HG03108 (cell line): ENCODE results near the gene ANKRD13D.
A peak's percentile ranks its signal among the peaks of the same experiment; 100 is the strongest.

Experiments used
- ATAC-seq: cut with Tn5 transposase; IDR thresholded peaks from one replicate; pipeline ENCODE4 v1.9.1; 2021; ENCODE audit warnings: moderate library complexity; ENCODE audit not compliant: unreplicated experiment

ANKRD13D gene

DNA sequence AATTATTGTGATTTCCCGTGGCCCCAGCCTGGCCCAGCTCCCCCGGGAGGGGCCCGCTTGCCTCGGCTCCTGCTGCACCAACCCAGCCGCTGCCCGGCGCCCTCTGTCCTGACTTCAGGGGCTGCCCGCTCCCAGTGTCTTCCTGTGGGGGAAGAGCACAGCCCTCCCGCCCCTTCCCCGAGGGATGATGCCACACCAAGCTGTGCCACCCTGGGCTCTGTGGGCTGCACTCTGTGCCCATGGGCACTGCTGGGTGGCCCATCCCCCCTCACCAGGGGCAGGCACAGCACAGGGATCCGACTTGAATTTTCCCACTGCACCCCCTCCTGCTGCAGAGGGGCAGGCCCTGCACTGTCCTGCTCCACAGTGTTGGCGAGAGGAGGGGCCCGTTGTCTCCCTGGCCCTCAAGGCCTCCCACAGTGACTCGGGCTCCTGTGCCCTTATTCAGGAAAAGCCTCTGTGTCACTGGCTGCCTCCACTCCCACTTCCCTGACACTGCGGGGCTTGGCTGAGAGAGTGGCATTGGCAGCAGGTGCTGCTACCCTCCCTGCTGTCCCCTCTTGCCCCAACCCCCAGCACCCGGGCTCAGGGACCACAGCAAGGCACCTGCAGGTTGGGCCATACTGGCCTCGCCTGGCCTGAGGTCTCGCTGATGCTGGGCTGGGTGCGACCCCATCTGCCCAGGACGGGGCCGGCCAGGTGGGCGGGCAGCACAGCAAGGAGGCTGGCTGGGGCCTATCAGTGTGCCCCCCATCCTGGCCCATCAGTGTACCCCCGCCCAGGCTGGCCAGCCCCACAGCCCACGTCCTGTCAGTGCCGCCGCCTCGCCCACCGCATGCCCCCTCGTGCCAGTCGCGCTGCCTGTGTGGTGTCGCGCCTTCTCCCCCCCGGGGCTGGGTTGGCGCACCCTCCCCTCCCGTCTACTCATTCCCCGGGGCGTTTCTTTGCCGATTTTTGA is 3.3 kb upstream of the ANKRD13D start:
- ATAC-seq: no peak

DNA sequence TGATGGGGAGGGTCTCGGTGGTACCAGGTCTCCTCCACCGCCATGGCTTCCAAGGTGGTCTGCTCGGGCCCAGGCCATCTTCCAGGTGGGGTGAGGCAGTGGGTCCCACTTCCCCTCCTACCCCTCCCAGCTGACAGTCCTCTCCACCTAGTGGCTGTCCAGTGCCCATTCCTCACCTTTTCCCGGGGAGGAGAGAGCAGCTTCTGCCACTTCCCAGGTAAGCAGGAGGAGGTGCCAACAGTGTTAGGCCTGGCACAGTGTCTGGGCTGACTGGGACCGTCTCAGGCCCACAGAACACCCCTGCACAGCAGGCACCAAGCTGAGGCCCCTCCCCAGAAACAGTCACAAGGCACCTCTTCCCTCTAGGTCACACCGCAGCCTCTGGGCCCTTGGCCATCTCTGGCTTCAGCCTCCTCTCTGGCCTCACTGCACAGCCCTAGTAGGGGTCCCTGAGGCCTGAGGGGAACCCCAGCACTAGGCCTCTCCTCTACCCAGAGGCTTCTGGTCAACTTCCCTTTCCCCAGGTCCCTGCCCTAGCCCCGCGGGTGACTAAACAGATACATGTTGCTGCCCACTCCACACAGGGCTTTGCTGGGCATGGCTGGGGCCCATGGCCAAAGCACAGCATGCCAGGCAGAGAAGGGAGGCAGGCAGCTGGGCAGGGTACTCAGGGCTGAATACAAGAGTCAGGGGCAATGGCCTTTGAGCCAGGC is 2.3 kb upstream of the ANKRD13D start:
- no peak for ATAC-seq

DNA sequence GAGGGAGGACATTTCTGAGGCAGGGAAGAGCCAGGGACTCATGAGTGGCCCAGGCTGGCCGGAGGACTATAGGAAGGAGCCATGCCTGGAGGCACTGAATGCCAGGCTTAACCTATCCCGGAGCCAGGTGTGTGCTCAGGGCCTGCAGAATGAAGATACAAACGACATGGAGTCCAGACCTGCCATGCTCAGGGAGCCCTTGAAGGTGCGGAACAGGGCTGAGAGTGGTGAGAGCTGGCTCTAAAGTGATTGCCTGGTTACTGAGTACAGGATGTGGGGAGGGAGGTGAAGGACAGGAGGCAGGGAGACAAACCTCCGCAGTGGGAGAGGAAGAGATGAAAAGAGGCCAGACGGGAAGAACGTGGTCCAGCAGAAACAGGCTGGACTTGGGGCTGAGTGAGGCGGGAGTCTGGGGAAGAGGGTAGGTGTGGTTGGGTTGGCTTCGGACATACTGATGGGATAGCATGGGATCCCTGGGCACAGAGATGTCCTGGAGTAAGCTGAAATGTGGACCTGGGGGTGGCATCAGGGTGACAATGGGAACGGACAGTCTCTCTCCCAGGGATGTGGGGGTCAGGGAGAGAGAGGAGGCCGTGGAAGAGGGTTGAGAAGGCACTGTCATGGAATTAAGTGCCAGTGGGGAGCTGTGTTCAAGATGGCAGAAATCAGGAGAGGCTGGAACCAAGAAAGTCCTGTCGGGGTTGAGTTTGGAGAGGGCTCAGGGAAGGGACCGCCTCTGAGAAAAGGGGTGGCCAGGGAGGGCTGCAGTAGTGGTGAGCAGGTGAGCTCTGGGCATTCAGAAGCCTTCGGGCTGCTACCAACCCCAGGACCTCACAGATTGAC is 1.5 kb upstream of the ANKRD13D start:
- no peak for ATAC-seq

DNA sequence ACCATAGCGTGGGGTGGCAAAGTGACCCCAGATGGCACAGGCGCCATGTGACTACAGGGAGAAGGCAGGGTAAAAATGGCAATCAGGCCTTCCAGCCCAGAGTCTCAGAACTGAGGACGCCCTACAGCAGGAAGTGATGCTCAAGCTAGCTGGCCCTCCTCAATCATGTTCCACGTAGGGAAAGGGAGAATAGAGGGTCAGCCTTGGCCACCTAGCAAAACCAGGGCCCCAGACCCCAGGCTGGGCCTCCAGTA is 978 bp upstream of the ANKRD13D start:
- no peak for ATAC-seq

DNA sequence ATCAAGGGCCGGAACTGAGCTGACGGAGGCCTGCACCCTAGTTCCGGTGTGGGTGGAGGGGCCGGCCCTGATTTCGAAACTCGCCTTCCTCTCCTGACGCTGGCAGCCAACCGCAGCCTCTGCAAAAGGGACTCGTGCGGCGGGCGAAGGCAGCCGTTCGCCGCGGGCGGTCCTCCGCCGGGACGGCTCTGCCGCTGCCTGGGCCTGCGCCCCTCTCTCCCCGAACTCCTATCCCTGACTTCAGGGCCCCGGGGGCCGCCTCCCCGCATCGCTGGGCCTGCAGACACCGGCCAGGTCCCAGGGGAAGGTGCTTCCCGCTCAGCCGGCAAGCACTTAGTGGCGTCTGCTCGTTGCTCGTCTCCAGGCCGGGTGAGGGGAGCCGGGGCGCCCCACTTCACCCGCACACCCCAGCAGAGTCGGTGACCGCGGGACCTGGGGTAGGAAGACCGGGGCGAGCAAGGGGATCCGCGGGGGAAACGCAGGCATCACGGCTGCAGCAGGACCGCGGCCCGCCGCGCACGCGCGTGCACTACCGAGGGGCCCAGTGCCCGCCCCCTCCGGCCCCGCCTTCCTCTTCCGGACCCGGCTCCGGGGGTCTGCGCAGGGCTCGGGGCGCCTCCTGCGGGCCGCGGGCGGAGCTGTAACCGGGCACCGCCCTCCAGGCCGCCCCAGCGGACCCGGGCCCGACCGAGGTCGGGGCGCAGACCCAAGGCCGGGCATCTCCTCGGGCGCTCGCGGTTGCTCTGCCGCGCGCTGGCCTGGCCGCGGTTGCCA is 464 bp upstream of the ANKRD13D start:
- peak; percentile 59 for ATAC-seq

DNA sequence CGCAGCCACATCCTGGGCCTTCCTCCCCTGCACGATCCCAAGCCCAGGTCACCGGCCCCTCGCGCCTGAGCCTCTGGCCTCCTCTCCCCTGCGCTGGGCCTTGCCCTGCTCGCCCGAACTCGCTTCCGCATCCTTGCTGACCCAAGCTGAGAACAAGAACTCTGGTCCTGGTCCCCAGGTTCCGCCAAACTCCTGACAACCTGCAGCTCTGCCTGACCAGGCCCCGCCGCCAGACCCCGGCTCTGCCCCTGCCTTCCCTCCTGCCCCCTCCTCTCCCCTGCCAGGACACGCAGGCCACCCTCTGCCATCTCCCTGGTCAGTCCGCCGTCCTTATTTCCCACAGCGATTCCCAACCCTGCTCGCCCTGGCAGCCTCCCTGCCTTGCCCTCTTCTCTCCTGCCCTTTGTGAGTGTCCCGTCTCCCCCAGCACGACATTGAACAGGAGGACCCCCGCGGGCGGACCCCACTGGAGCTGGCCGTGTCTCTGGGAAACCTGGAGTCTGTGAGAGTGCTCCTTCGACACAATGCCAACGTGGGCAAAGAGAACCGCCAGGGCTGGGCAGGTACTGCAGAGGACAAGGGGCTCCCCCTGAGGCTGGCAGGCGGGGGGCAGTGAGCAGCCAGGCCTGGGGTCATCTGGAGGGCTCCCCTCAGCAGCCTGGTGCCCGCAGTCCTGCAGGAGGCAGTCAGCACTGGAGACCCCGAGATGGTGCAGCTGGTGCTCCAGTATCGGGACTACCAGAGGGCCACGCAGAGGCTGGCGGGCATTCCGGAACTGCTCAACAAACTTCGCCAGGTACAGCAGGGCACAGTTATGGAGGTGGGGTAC is 762 bp downstream of the ANKRD13D start:
- ATAC-seq: no peak

DNA sequence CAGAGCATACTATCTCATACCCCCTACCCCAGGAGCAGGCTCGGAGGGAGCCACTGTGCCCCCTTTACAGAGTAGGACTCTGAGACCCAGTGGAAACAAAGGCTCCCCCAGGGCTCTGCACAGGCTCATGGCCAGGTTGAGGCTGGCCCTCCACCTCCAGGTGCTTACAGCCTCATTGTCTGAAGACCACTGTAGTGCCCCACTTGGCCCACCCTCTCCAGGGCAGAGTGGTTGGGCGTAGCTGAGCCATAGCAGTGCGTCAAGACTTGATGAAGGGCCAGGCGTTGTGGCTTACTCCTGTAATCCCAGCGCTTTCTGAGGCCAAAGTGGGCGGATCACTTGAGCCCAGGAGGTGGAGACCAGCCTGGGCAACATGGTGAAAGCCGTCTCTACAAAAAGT is 1.7 kb downstream of the ANKRD13D start:
- ATAC-seq: no peak

DNA sequence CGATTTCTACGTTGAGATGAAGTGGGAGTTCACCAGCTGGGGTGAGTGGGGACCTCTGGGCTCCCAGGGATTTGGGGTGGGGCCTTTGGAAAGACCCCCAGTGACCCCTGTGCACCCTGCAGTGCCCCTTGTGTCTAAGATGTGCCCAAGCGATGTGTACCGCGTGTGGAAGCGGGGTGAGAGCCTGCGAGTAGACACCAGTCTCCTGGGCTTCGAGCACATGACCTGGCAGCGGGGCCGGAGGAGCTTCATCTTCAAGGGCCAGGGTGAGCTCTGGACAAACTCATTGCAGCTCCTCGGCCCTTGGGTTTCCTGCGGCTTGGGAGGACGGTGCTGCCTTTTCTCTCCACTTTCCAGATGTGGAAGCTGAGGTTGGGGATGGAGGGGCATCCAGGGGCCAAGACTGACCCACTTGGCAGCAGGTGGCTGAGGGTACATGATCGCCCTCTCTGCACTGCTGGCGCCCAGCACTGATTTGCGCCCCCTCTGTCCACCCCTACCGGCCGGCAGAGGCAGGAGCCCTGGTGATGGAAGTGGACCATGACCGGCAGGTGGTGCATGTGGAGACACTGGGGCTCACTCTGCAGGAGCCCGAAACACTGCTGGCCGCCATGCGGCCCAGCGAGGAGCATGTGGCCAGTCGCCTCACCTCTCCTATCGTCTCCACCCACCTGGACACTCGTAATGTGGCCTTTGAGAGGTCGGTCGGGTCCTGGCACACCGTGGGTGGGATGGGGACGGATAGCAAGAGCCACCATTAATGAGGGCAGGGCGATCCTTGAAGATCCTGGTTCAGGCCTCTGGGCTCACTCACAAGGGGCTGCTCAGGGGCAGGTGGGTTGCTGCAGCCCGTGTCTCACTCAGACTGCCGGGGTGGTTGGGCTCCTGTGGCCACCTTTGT is 2.6 kb downstream of the ANKRD13D start:
- no peak for ATAC-seq

DNA sequence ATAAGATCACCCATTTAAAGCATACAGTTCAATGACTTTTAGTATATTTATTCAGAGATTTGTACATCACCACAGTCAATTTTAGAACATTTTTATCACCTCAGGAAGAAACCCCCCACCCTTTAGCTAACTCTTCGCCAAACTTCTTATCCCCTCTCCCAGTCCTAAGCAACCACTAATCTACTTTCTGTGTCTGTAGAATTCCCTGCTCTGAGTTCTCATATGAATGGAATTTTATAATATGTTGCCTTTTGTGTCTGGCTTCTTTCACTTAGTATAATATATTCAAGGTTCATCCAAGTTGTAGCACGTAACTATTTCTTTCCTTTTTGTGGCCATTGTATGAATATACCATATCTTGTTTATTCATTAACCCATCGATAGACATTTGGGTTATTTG is 3.6 kb downstream of the ANKRD13D start:
- no peak for ATAC-seq

DNA sequence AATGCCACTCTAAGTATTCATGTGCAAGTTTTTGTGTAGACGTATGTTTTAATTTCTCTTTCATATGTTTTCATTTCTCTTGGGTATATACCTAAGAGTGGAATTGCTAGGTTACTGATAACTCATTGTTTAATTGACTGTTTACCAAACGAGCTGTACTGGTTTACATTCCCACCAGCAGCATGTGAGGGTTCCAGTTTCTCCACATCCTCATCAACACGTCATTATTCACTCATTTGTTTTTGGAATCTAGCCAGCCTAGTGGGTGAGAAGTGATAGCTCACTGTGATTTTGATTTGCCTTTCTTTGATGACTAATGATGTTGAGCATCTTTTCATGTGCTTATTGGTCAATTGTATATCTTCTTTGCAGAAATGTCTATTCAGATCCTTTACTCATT is 4.0 kb downstream of the ANKRD13D start:
- no peak for ATAC-seq

DNA sequence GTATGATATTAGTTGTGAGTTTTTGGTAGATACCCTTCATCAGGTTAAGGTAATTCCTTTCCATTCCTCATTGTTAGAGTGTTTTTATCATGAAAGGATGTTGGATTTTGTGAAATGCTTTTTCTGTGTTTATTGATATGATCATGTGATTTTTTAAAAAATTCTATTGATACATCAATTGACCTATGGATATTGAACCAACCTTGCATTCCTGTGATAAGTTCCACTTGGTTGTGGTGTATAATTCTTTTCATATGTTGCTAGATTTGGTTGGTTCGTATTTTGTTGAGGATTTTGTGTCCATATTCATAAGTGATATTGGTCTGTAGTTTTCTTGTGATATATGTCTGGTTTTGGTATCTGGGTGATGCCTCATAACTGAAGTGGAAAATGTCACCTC is 6.7 kb downstream of the ANKRD13D start:
- no peak for ATAC-seq

DNA sequence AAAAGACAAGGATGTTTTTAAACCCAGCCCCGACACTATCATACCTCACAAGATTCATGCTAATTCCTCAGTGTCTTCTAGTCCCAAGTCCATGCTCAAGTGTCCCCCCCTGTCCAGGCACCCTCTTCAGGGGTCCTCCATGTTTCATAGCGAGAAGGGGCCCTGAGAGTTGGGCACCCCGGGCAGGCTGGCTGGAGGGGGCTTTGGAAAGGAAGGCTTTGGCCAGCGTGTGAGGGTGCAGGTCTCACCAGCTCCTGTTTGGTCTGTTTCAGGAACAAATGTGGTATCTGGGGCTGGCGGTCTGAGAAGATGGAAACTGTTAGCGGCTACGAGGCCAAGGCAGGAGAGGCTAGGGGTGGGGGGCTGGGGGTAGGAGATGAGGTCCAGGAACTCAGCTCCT is 9.7 kb downstream of the ANKRD13D start:
- no peak for ATAC-seq

DNA sequence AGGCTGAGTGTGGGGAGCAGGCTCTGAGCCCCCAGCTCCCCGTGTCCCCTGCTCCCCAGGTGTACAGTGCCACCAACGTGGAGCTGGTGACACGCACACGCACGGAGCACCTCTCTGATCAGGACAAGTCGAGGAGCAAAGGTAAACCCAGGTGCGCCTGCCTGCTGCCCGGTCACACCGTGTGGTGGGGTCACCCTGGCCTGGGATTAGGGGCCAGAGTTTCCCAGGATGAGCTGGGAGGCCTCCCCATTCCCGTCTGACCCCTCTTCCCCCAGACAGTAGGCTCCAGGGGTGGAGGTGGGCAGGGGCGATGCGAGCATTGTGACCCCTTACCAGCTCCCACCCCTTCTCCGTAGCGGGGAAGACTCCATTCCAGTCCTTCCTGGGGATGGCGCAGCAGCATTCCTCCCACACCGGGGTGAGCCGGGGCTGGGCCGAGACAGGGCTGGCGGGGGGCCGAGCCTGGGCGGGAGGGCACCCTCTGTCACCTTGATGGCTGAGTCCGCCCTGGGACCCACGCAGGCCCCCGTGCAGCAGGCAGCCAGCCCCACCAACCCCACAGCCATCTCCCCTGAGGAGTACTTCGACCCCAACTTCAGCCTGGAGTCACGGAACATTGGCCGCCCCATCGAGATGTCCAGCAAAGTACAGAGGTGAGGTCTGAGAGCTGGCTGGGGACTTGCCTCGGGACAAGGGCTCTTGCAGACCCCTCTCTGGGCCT is 10.5 kb downstream of the ANKRD13D start:
- no peak for ATAC-seq

DNA sequence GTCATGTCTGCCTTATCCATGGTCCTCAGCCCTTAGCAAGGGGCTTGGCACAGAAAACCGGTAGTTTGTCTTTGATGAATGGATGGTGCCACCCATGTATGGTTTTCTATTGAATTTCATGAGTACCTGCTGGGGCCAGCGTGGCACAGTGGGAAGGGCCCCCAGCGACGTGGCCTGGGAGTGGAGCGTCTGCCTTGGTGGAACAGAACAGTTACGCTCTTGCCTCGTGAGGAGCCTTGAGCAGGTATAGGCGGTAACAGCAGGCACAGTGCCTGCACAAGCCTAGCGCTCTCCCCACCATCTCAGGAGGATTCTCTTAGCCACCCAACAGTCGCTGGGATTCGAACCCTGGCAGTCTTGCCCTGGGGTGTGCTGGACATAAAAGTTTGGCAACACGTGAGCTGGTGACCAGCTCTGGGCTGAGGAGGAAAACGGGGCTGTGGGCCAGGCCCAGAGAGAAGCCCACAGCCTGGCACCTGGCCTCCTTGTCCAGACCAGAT is 11.2 kb downstream of the ANKRD13D start:
- no peak for ATAC-seq

DNA sequence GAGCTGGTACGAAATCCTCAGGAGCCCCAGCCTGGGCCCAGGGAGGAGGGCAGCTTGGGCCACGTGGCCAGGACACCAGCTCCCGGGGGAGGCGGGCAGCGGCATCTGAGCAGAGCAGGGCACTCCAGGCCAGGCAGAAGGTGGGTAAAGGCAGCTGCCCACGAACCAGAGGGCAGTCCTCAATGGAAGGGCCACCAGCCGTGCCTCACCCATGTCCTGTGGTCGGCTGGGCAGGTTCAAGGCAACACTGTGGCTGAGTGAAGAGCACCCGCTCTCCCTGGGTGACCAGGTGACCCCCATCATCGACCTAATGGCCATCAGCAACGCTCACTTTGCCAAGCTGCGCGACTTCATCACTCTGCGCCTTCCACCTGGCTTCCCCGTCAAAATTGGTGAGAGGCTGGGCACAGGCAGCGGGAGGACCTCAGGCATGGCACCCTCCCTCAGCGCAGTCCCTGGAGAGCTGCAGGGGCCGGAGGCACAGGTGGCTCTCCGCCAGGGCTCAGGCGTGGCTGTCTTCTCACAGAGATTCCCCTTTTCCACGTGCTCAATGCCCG is 11.7 kb downstream of the ANKRD13D start:
- no peak for ATAC-seq

DNA sequence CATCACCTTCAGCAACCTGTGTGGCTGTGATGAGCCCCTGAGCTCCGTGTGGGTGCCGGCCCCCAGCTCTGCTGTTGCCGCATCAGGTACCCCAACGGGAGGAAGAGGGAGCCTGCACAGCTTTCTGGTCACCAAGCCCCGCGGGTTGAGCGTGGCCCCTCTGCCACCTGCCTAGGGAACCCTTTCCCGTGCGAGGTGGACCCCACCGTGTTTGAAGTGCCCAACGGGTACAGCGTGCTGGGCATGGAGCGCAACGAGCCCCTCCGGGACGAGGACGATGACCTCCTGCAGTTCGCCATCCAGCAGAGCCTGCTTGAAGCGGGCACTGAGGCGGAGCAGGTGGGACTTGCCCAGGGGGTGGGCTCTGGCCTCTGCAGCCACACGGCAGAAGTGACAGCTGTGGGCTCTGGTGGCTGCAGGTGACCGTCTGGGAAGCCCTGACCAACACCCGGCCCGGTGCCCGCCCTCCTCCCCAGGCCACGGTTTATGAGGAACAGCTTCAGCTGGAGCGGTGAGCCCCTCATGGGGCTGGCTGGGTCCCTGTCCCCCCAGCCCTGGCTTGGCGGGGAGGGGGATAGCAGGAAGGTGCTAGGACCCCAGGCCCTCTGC is 12.3 kb downstream of the ANKRD13D start:
- no peak for ATAC-seq

DNA sequence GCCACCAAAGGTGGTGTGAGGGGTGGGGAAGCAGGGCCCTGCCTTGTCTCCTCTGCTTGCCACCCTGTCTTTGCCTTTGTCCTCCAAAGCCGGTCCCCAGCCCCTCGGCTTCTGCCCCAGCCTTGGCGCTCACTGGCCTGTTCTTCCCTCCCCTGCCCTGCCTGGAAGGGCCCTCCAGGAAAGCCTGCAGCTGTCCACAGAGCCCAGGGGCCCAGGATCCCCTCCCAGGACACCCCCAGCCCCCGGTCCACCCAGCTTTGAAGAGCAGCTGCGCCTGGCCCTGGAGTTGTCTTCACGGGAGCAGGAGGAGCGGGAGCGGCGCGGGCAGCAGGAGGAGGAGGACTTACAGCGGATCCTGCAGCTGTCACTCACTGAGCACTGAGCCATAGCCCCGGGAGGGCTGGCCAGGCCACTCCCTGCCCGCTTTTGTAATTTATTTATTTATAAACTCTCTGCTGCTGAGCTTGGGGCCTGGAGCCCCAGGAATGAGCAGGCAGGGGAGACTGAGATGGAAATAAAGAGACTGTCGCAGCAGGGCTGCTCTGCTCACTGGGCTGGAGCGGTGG is 12.9 kb downstream of the ANKRD13D start:
- ATAC-seq: no peak
